K562 (cell line): ENCODE measurements around the gene ATAD3C. TPM values are rescaled to one million over a fixed set of nuclear protein-coding genes. Genes with fewer than 3 reads are reported as not detected.

ENCODE experiments used
- E2F6 ChIP-seq, 2 experiments: IDR thresholded peaks; 2 replicates each; pipeline ENCODE4 v1.6.1; 2011; ENCODE audit warnings: borderline replicate concordance in 1 of 2, control low read depth in 1 of 2, low read depth in 1 of 2, low read length in 1 of 2, mild to moderate bottlenecking in 1 of 2, mixed read lengths in 1 of 2, moderate library complexity in 1 of 2; ENCODE audit not compliant: insufficient read depth in 1 of 2, insufficient read length in 1 of 2, poor library complexity in 1 of 2, severe bottlenecking in 1 of 2; ENCODE audit errors: extremely low read depth in 1 of 2
- HINFP ChIP-seq: fragments of 450-650 bp; conservative IDR thresholded peaks from 2 replicates; pipeline ENCODE4 v1.6.1; 2016; ENCODE audit warnings: missing genetic modification characterization, low read depth, mild to moderate bottlenecking, control low read depth, missing compliant biosample characterization
- KDM2B ChIP-seq: fragments of 250-450 bp; sonication (Bioruptor Pico); IDR thresholded peaks from 2 replicates; pipeline ENCODE4 v1.8.0; 2021; ENCODE audit warnings: mild to moderate bottlenecking, moderate library complexity
- MXI1 ChIP-seq: IDR thresholded peaks from 2 replicates; pipeline ENCODE4 v1.6.1; 2011; ENCODE audit warnings: low read depth, mild to moderate bottlenecking, improper control_type of control experiment, low read length
- NR2C1 ChIP-seq, 2 experiments: fragments of 450-650 bp; IDR thresholded peaks; 2 replicates each; pipeline ENCODE4 v1.6.1; 2017; ENCODE audit warnings: mild to moderate bottlenecking in 2 of 2, antibody characterized with exemption in 1 of 2, inconsistent platforms in 1 of 2, missing compliant biosample characterization in 1 of 2, missing genetic modification characterization in 1 of 2
- SMAD4 ChIP-seq: fragments of 250-450 bp; sonication (Bioruptor Pico); conservative IDR thresholded peaks from 2 replicates; pipeline ENCODE4 v1.8.0; 2021; ENCODE audit warnings: inconsistent platforms, mild to moderate bottlenecking, moderate library complexity
- TEAD1 ChIP-seq, 2 experiments: fragments of 450-650 bp in 1 of 2; sonication (generic) in 1 of 2; formaldehyde crosslinking; IDR thresholded peaks; 2 replicates each; pipeline versions ENCODE4 v1.4.0 to v1.8.0; 2020 to 2022; ENCODE audit warnings: mild to moderate bottlenecking in 2 of 2, missing genetic modification reagents in 1 of 2
- THAP7 ChIP-seq: fragments of 250-450 bp; sonication (Bioruptor Pico); IDR thresholded peaks from 2 replicates; pipeline ENCODE4 v1.5.0; 2021
- U2AF2 ChIP-seq: fragments of 200-400 bp; formaldehyde crosslinking; optimal IDR thresholded peaks from 2 replicates; pipeline ENCODE3; 2017; ENCODE audit warnings: low read depth, mild to moderate bottlenecking, low read length
- ZFP30 ChIP-seq: fragments of 250-450 bp; sonication (Bioruptor Pico); IDR thresholded peaks from 2 replicates; pipeline ENCODE4 v1.8.0; 2022; ENCODE audit warnings: moderate library complexity, mild to moderate bottlenecking, inconsistent platforms, borderline replicate concordance
- ZFP91 ChIP-seq: sonication (generic); formaldehyde crosslinking; IDR thresholded peaks from 2 replicates; pipeline ENCODE4 v1.8.0; 2022; ENCODE audit warnings: mild to moderate bottlenecking, missing genetic modification reagents
- ZNF197 ChIP-seq: fragments of 200-800 bp; sonication (Bioruptor generic); IDR thresholded peaks from 2 replicates; pipeline ENCODE4 v1.6.1; 2016; ENCODE audit warnings: low read depth, missing genetic modification characterization, missing compliant biosample characterization
- ZSCAN29 ChIP-seq: fragments of 450-650 bp; IDR thresholded peaks from 2 replicates; pipeline ENCODE4 v1.6.1; 2017
- polyA plus RNA-seq, 8 experiments: library from polyadenylated mRNA; depleted of rRNA in 4 of 8; stranded (reverse) in 5 of 8; unstranded in 3 of 8; fragments of >200 nt; fragmentation: Nextera tagmentation in 2 of 8; fragmentation: Illumina TruSeq in 1 of 8; extraction: Ambion mirVana in 2 of 8; extraction: Trizol in 1 of 8; gene quantifications; 2 replicates each; pipeline versions ENCODE4 v1.2.1 to v1.2.3, GENCODE V29; 2011 to 2014; ENCODE audit warnings: inconsistent platforms in 1 of 8, missing spikeins in 1 of 8
- total RNA-seq, 7 experiments: library from RNA; depleted of rRNA in 6 of 7; stranded (reverse); fragments of >200 nt in 6 of 7; fragmentation: Illumina TruSeq in 2 of 7; extraction: Trizol in 2 of 7; gene quantifications; 2 replicates each; pipeline versions ENCODE4 v1.2.1 to v1.2.3, GENCODE V29; 2011 to 2021; ENCODE audit warnings: low replicate concordance in 1 of 7
- TF ChIP-seq, protein P1 (sequence below): sonication (generic); formaldehyde crosslinking; IDR thresholded peaks from 2 replicates; pipeline ENCODE4 v1.8.0; 2022; ENCODE audit warnings: mild to moderate bottlenecking, missing genetic modification reagents
- TF ChIP-seq, protein P2 (sequence below): IDR thresholded peaks from 2 replicates; pipeline ENCODE4 v1.6.1; 2011; ENCODE audit warnings: borderline replicate concordance, low read depth, mild to moderate bottlenecking, moderate library complexity, low read length; ENCODE audit not compliant: insufficient read depth, poor library complexity, severe bottlenecking

ATAD3C gene
- total and polyA plus RNA-seq, 9 of the 15 experiments (the other 6 are each of a cell fraction or from before 2014, with no cell fraction given) = 0.03 to 0.18 TPM; not detected in 7

DNA sequence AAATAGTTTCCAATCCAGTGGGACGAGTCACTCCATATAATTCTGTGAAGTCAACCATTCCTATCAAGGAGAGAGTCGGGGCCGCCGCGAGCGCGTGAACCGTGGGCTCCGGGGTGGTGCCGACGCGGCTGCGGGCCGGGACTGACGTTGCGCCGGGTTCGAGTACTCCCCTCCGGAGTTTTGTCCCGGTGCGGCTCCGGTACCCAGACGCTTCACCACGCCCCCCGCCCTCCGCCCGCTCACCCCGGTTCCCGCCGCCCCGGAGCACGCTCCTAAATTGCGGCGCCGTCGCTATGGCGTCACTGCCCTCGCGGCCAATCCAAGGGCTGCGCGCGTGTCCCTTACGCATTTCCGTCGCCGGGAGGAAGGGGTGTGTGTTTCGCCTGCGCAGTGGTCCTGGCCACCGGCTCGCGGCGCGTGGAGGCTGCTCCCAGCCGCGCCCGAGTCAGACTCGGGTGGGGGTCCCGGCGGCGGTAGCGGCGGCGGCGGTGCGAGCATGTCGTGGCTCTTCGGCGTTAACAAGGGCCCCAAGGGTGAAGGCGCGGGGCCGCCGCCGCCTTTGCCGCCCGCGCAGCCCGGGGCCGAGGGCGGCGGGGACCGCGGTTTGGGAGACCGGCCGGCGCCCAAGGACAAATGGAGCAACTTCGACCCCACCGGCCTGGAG, 22.0 kb downstream of the ATAD3C start, which contains the start of gene ATAD3B (continued):
- TF ChIP-seq THAP7 (CRISPR knock-in tag) = no peak
- no peak for TF ChIP-seq HINFP (tag)
- peak; percentile 76 for TF ChIP-seq SMAD4
- TF ChIP-seq ZFP91 (CRISPR knock-in tag) = no peak
- TF ChIP-seq, protein P1, sequence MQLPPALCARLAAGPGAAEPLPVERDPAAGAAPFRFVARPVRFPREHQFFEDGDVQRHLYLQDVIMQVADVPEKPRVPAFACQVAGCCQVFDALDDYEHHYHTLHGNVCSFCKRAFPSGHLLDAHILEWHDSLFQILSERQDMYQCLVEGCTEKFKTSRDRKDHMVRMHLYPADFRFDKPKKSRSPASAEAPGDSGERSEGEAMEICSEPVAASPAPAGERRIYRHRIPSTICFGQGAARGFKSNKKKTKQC (CRISPR knock-in tag) = peak; percentile 48; the same call in 1 of the 2 replicates
- peak; percentile 90; the same call in 1 of the 2 replicates for TF ChIP-seq MXI1
- peak; percentile 29; the same call in 1 of the 2 replicates for TF ChIP-seq ZSCAN29
- no peak for TF ChIP-seq U2AF2
- TF ChIP-seq, protein P2, sequence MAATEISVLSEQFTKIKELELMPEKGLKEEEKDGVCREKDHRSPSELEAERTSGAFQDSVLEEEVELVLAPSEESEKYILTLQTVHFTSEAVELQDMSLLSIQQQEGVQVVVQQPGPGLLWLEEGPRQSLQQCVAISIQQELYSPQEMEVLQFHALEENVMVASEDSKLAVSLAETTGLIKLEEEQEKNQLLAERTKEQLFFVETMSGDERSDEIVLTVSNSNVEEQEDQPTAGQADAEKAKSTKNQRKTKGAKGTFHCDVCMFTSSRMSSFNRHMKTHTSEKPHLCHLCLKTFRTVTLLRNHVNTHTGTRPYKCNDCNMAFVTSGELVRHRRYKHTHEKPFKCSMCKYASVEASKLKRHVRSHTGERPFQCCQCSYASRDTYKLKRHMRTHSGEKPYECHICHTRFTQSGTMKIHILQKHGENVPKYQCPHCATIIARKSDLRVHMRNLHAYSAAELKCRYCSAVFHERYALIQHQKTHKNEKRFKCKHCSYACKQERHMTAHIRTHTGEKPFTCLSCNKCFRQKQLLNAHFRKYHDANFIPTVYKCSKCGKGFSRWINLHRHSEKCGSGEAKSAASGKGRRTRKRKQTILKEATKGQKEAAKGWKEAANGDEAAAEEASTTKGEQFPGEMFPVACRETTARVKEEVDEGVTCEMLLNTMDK = no peak
- TF ChIP-seq KDM2B (CRISPR knock-in tag) = no peak
- TF ChIP-seq TEAD1 (CRISPR knock-in tag; IDR thresholded peaks at IDR 0.05) = peak in 1 of 2 experiments; percentile 61; a peak in 1 of 4 replicates
- TF ChIP-seq ZNF197 = no peak
- TF ChIP-seq ZFP30 (CRISPR knock-in tag) = no peak
- TF ChIP-seq NR2C1 (IDR thresholded peaks at IDR 0.05) = 0 out of 2 replicates have a peak, but pooled peaks have one; percentile 7
- TF ChIP-seq NR2C1 (tag; IDR thresholded peaks at IDR 0.05) = no peak
- peak; percentile 79 to 97 for TF ChIP-seq E2F6 (IDR thresholded peaks at IDR 0.05; ENCODE audit: borderline replicate concordance in 1 of 2, extremely low read depth in 1 of 2, insufficient read depth in 1 of 2, insufficient read length in 1 of 2, low read depth in 1 of 2, low read length in 1 of 2, poor library complexity in 1 of 2, severe bottlenecking in 1 of 2)
